RCC 7860 (cell line): Measurements from ENCODE around the gene CASP4.
"Not testable (repeated sequence)": the region's sequence is repeated elsewhere in the genome, so short reads cannot be mapped to it uniquely, and the experiment has no call there.

ENCODE experiments used
- DNase-seq: peaks from one replicate; pipeline ENCODE4 v3.0.0-alpha.2; 2015; ENCODE audit warnings: low spot score
- FAIRE-seq: peaks from 2 replicates; lab custom pipeline; 2012; peaks lifted over from hg19 to GRCh38; lab: Jason Lieb, UNC

CASP4 gene

GRCh38 chr11:104968355-104968855 lies at the start of gene CASP4:
CASP4 (minus strand) TSS chr11:104968574; CDS start chr11:104968525, 49 bp downstream.
- DNase-seq (peak; percentile 45), FAIRE-seq (peak; percentile 15)

- FAIRE-seq, result no peak
- no peak for DNase-seq
Measured at GRCh38 chr11:105007463-105007862, 39.1 kb upstream of the CASP4 start.

GRCh38 chr11:105005451-105005845 lies 37.1 kb upstream of the CASP4 start:
- FAIRE-seq (no peak), DNase-seq (no peak)

GRCh38 chr11:105004021-105004420 lies 35.6 kb upstream of the CASP4 start:
- DNase-seq, result no peak
- no peak for FAIRE-seq

- FAIRE-seq (no peak), DNase-seq (no peak)
Measured at GRCh38 chr11:105003151-105003550, 34.8 kb upstream of the CASP4 start.

GRCh38 chr11:105000797-105001196 lies 32.4 kb upstream of the CASP4 start:
- DNase-seq (no peak), FAIRE-seq (no peak)

- DNase-seq (peak; percentile 16), FAIRE-seq (no peak)
Measured at GRCh38 chr11:105000167-105000566, 31.8 kb upstream of the CASP4 start.

GRCh38 chr11:104999721-105000120 lies 31.3 kb upstream of the CASP4 start:
- no peak for DNase-seq
- no peak for FAIRE-seq

GRCh38 chr11:104997288-104997687 lies 28.9 kb upstream of the CASP4 start:
- no peak for FAIRE-seq
- no peak for DNase-seq

- no peak for DNase-seq
- FAIRE-seq, result no peak
Measured at GRCh38 chr11:104995001-104995408, 26.6 kb upstream of the CASP4 start.

GRCh38 chr11:104992781-104993180 lies 24.4 kb upstream of the CASP4 start:
- DNase-seq, result no peak
- no peak for FAIRE-seq

GRCh38 chr11:104991994-104992393 lies 23.6 kb upstream of the CASP4 start:
- FAIRE-seq, result no peak

GRCh38 chr11:104984808-104985207 lies 16.4 kb upstream of the CASP4 start:
- no peak for DNase-seq
- FAIRE-seq, result no peak

More at GRCh38 chr11:104991994-104992393, 23.6 kb upstream of the CASP4 start:
- no peak for DNase-seq

GRCh38 chr11:104979839-104980238 lies 11.5 kb upstream of the CASP4 start:
- FAIRE-seq (no peak), DNase-seq (no peak)

GRCh38 chr11:104973616-104974015 lies 5.2 kb upstream of the CASP4 start:
- DNase-seq (no peak), FAIRE-seq (no peak)

- not testable (repeated sequence) for DNase-seq, FAIRE-seq
Measured at GRCh38 chr11:104972924-104973323, 4.5 kb upstream of the CASP4 start.

- no peak for FAIRE-seq
- DNase-seq, result no peak
Measured at GRCh38 chr11:104970756-104971155, 2.4 kb upstream of the CASP4 start.

GRCh38 chr11:104968856-104969776 lies 742 bp upstream of the CASP4 start:
- DNase-seq, result peak; percentile 15
- no peak for FAIRE-seq

GRCh38 chr11:104967534-104968354 lies 630 bp downstream of the CASP4 start:
- no peak for FAIRE-seq
- DNase-seq, result no peak

- FAIRE-seq (no peak), DNase-seq (no peak)
Measured at GRCh38 chr11:104965735-104966134, 2.6 kb downstream of the CASP4 start.

- DNase-seq (no peak), FAIRE-seq (no peak)
Measured at GRCh38 chr11:104964247-104964646, 4.1 kb downstream of the CASP4 start.
